ENCODE data around the gene CDCA4. TPM values are rescaled to one million over a fixed set of nuclear protein-coding genes. Genes with fewer than 3 reads are reported as not detected.

Gene CDCA4
- polyA plus RNA-seq, 1 of the 3 experiments (the other 2 are of a cell fraction), result 26.8 TPM

- DNase-seq, result no peak
- Histone ChIP-seq H2AFZ (ENCODE audit: low read depth) (no peak overlapping the region), H3K9me2 (no peaks in the 10 kb centered on the region), H3K27ac (ENCODE audit: low read depth in 2 of 2, low read length in 1 of 2) (no peak overlapping the region), H3F3A (replicated peaks; ENCODE audit: insufficient read depth) (no peaks in the 10 kb centered on the region), H3K9ac (no peak overlapping the region), H3K9me3 (no peaks in the 10 kb centered on the region), H3K4me2 (no peak overlapping the region), H3K36me3 (replicated peaks in 1 of 2; ENCODE audit: control insufficient read depth in 1 of 2, insufficient read depth in 2 of 2, low read length in 1 of 2) (no peaks in the 10 kb centered on the region), H3K4me1 (ENCODE audit: control insufficient read depth in 1 of 2, insufficient read depth in 2 of 2, low read depth in 1 of 2, low read length in 1 of 2) (no peaks in the 10 kb centered on the region), H3K4me3 (ENCODE audit: low read depth in 2 of 2, low read length in 1 of 2) (no peak overlapping the region), H3K79me2 (ENCODE audit: insufficient read depth) (no peaks in the 10 kb centered on the region), H4K20me1 (ENCODE audit: insufficient read depth) (no peaks in the 10 kb centered on the region), H3K27me3 (ENCODE audit: insufficient read depth) (no peaks in the 10 kb centered on the region)
- CTCF ChIA-PET, result no interaction called here
- WGBS (ENCODE audit: low lambda C conversion rate), result 78% methylated on average over 10 of the region's 10 CpGs
- TF ChIP-seq TCF12 (IDR thresholded peaks at IDR 0.05) (no peak), TAF1 (IDR thresholded peaks at IDR 0.05; ENCODE audit: borderline replicate concordance, low read depth, low read length) (no peak), JUND (IDR thresholded peaks at IDR 0.05) (no peak), SMC3 (IDR thresholded peaks at IDR 0.05; ENCODE audit: low read depth, low read length) (no peak), ELF1 (IDR thresholded peaks at IDR 0.05) (no peak), TEAD4 (IDR thresholded peaks at IDR 0.05; ENCODE audit: borderline replicate concordance, insufficient read depth) (no peak), YY1 (IDR thresholded peaks at IDR 0.05; ENCODE audit: low read depth) (no peak), FOXM1 (IDR thresholded peaks at IDR 0.05; ENCODE audit: low read depth) (no peak), FOSL2 (IDR thresholded peaks at IDR 0.05; ENCODE audit: borderline replicate concordance, low read depth) (no peak), PBX3 (IDR thresholded peaks at IDR 0.05) (no peak), FOXJ3 (CRISPR knock-in tag; IDR thresholded peaks at IDR 0.05) (no peak), RAD21 (IDR thresholded peaks at IDR 0.05; ENCODE audit: low read length) (no peak), NRF1 (IDR thresholded peaks at IDR 0.05; ENCODE audit: low read depth, low read length) (no peak), RFX5 (IDR thresholded peaks at IDR 0.05; ENCODE audit: low read length) (no peak)
- TF ChIP-seq, protein P1, sequence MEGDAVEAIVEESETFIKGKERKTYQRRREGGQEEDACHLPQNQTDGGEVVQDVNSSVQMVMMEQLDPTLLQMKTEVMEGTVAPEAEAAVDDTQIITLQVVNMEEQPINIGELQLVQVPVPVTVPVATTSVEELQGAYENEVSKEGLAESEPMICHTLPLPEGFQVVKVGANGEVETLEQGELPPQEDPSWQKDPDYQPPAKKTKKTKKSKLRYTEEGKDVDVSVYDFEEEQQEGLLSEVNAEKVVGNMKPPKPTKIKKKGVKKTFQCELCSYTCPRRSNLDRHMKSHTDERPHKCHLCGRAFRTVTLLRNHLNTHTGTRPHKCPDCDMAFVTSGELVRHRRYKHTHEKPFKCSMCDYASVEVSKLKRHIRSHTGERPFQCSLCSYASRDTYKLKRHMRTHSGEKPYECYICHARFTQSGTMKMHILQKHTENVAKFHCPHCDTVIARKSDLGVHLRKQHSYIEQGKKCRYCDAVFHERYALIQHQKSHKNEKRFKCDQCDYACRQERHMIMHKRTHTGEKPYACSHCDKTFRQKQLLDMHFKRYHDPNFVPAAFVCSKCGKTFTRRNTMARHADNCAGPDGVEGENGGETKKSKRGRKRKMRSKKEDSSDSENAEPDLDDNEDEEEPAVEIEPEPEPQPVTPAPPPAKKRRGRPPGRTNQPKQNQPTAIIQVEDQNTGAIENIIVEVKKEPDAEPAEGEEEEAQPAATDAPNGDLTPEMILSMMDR (IDR thresholded peaks at IDR 0.05), result no peak
- POLR2A ChIA-PET, result no interaction called here
Observed at GRCh38 chr14:105069522-105069870, 48.6 kb upstream of the CDCA4 start.

GRCh38 chr14:105068818-105069217, 47.9 kb upstream of the CDCA4 start:
- Histone ChIP-seq H2AFZ (ENCODE audit: low read depth) (no peak overlapping the region), H3K4me1 (ENCODE audit: control insufficient read depth in 1 of 2, insufficient read depth in 2 of 2, low read depth in 1 of 2, low read length in 1 of 2) (no peaks in the 10 kb centered on the region), H3K4me2 (no peak overlapping the region), H3K36me3 (replicated peaks in 1 of 2; ENCODE audit: control insufficient read depth in 1 of 2, insufficient read depth in 2 of 2, low read length in 1 of 2) (no peaks in the 10 kb centered on the region), H3K4me3 (ENCODE audit: low read depth in 2 of 2, low read length in 1 of 2) (no peak overlapping the region), H4K20me1 (ENCODE audit: insufficient read depth) (no peaks in the 10 kb centered on the region), H3K27me3 (ENCODE audit: insufficient read depth) (no peaks in the 10 kb centered on the region), H3K9me2 (no peaks in the 10 kb centered on the region), H3K9me3 (no peaks in the 10 kb centered on the region), H3K79me2 (ENCODE audit: insufficient read depth) (no peaks in the 10 kb centered on the region), H3F3A (replicated peaks; ENCODE audit: insufficient read depth) (no peaks in the 10 kb centered on the region), H3K27ac (ENCODE audit: low read depth in 2 of 2, low read length in 1 of 2) (no peak overlapping the region), H3K9ac (no peak overlapping the region)
- CTCF ChIA-PET, result no interaction called here
- POLR2A ChIA-PET, result no interaction called here
- WGBS (ENCODE audit: low lambda C conversion rate), result 83% methylated on average over 13 of the region's 13 CpGs
- DNase-seq, result no peak
- TF ChIP-seq RFX5 (IDR thresholded peaks at IDR 0.05; ENCODE audit: low read length) (no peak), ELF1 (IDR thresholded peaks at IDR 0.05) (no peak), POLR2AphosphoS5 (IDR thresholded peaks at IDR 0.05; ENCODE audit: low read depth, low read length) (no peak), TAF1 (IDR thresholded peaks at IDR 0.05; ENCODE audit: borderline replicate concordance, low read depth, low read length) (no peak), RCOR1 (IDR thresholded peaks at IDR 0.05; ENCODE audit: low read length) (no peak), CHD2 (IDR thresholded peaks at IDR 0.05; ENCODE audit: low read length, partially characterized antibody) (no peak), TEAD4 (IDR thresholded peaks at IDR 0.05; ENCODE audit: borderline replicate concordance, insufficient read depth) (no peak), MAX (IDR thresholded peaks at IDR 0.05; ENCODE audit: low read depth) (no peak), RXRA (IDR thresholded peaks at IDR 0.05; ENCODE audit: borderline replicate concordance, low read depth) (no peak), NRF1 (IDR thresholded peaks at IDR 0.05; ENCODE audit: low read depth, low read length) (no peak), SMC3 (IDR thresholded peaks at IDR 0.05; ENCODE audit: low read depth, low read length) (no peak), TCF12 (IDR thresholded peaks at IDR 0.05) (no peak), GABPA (IDR thresholded peaks at IDR 0.05; ENCODE audit: low read depth) (no peak), NFIC (IDR thresholded peaks at IDR 0.05; ENCODE audit: borderline replicate concordance) (no peak)
- TF ChIP-seq, protein P2, sequence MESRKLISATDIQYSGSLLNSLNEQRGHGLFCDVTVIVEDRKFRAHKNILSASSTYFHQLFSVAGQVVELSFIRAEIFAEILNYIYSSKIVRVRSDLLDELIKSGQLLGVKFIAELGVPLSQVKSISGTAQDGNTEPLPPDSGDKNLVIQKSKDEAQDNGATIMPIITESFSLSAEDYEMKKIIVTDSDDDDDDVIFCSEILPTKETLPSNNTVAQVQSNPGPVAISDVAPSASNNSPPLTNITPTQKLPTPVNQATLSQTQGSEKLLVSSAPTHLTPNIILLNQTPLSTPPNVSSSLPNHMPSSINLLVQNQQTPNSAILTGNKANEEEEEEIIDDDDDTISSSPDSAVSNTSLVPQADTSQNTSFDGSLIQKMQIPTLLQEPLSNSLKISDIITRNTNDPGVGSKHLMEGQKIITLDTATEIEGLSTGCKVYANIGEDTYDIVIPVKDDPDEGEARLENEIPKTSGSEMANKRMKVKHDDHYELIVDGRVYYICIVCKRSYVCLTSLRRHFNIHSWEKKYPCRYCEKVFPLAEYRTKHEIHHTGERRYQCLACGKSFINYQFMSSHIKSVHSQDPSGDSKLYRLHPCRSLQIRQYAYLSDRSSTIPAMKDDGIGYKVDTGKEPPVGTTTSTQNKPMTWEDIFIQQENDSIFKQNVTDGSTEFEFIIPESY (IDR thresholded peaks at IDR 0.05; ENCODE audit: borderline replicate concordance, low read depth), result no peak
- TF ChIP-seq, protein P1 (IDR thresholded peaks at IDR 0.05), result no peak
